ENCODE data around the gene MOB3A. TPM values are rescaled to one million over a fixed set of nuclear protein-coding genes. Genes with fewer than 3 reads are reported as not detected.

The MOB3A gene
- total and polyA plus RNA-seq, 2 donors (not counting 1 experiment from before 2014, with no cell fraction given), result 17.2 to 34.8 TPM

GRCh38 chr19:2122251-2122650 lies 26.1 kb upstream of the MOB3A start:
- no peaks in the 10 kb centered on the region for H3K79me2 ChIP-seq (ENCODE audit: control insufficient read depth, insufficient read depth, low read length)
- no peaks in the 10 kb centered on the region for H3K4me1 ChIP-seq (ENCODE audit: control insufficient read depth, extremely low read depth, insufficient read depth, low read length)
- no peak overlapping the region for H3K9ac ChIP-seq (ENCODE audit: insufficient read depth, low read length)
- TF ChIP-seq CTCF (conservative IDR thresholded peaks at IDR 0.05 in 1 of 2, IDR thresholded peaks at IDR 0.05 in 1 of 2; ENCODE audit: low read depth in 1 of 2, low read length in 2 of 2) (no peak), EZH2 (IDR thresholded peaks at IDR 0.05; ENCODE audit: low read length, missing control alignments) (no peak)
- H3K36me3 ChIP-seq (ENCODE audit: control insufficient read depth, insufficient read depth, low read length), result peaks cover 54% of the 10 kb centered on the region
- no peaks in the 10 kb centered on the region for H3K9me3 ChIP-seq (ENCODE audit: control insufficient read depth, insufficient read depth, low read depth, low read length)
- H3K4me2 ChIP-seq (ENCODE audit: extremely low read depth, insufficient read depth, low read length), result no peak overlapping the region
- H3K27ac ChIP-seq (ENCODE audit: insufficient read depth, low read length), result no peak overlapping the region
- DNase-seq (ENCODE audit: low read depth in 2 of 2), result no peak
- no peaks in the 10 kb centered on the region for H3K27me3 ChIP-seq (ENCODE audit: control insufficient read depth, insufficient read depth, low read length)
- H3K4me3 ChIP-seq (replicated peaks in 1 of 4; ENCODE audit: control extremely low read depth in 1 of 4, insufficient read depth in 1 of 4, low read depth in 3 of 4, low read length in 4 of 4), result no peak overlapping the region
- H4K20me1 ChIP-seq (ENCODE audit: control insufficient read depth, extremely low read depth, insufficient read depth, low read length), result no peaks in the 10 kb centered on the region
- no peak overlapping the region for H2AFZ ChIP-seq (ENCODE audit: low read length)

GRCh38 chr19:2121416-2122051 lies 25.4 kb upstream of the MOB3A start:
- Histone ChIP-seq H2AFZ (ENCODE audit: low read length) (no peak overlapping the region), H3K9ac (ENCODE audit: insufficient read depth, low read length) (no peak overlapping the region), H3K4me2 (ENCODE audit: extremely low read depth, insufficient read depth, low read length) (no peak overlapping the region), H3K4me1 (ENCODE audit: control insufficient read depth, extremely low read depth, insufficient read depth, low read length) (no peaks in the 10 kb centered on the region), H3K36me3 (ENCODE audit: control insufficient read depth, insufficient read depth, low read length) (peaks cover 53% of the 10 kb centered on the region), H3K27ac (ENCODE audit: insufficient read depth, low read length) (no peak overlapping the region), H4K20me1 (ENCODE audit: control insufficient read depth, extremely low read depth, insufficient read depth, low read length) (no peaks in the 10 kb centered on the region), H3K4me3 (replicated peaks in 1 of 4; ENCODE audit: control extremely low read depth in 1 of 4, insufficient read depth in 1 of 4, low read depth in 3 of 4, low read length in 4 of 4) (no peak overlapping the region), H3K27me3 (ENCODE audit: control insufficient read depth, insufficient read depth, low read length) (no peaks in the 10 kb centered on the region), H3K79me2 (ENCODE audit: control insufficient read depth, insufficient read depth, low read length) (no peaks in the 10 kb centered on the region), H3K9me3 (ENCODE audit: control insufficient read depth, insufficient read depth, low read depth, low read length) (no peaks in the 10 kb centered on the region)
- DNase-seq (ENCODE audit: low read depth in 2 of 2), result no peak
- no peak for TF ChIP-seq CTCF (conservative IDR thresholded peaks at IDR 0.05 in 1 of 2, IDR thresholded peaks at IDR 0.05 in 1 of 2; ENCODE audit: low read depth in 1 of 2, low read length in 2 of 2)
- TF ChIP-seq EZH2 (IDR thresholded peaks at IDR 0.05; ENCODE audit: low read length, missing control alignments), result no peak

DNA sequence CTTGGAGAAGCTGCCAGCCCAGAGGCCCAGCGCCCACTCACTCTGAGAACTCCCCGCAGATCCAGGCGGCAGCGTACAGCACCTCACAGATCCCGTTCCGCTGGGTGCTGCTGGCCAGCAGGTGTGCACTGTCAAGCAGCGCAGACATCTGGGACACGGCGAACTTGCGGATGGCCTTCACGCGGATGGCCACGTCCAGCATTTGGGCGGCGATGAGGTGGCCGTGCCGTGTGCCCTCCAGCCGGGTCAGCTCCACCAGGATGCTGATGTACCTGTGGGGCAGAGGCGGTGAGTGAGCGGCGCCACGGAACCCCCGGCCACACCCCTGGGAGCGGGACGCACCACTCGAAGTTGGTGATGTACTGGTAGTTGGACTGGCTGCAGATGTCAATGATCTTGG lies 24.7 kb upstream of the MOB3A start:
- Histone ChIP-seq H3K4me2 (ENCODE audit: extremely low read depth, insufficient read depth, low read length) (no peak overlapping the region), H3K27ac (ENCODE audit: insufficient read depth, low read length) (no peak overlapping the region), H3K36me3 (ENCODE audit: control insufficient read depth, insufficient read depth, low read length) (peaks cover 54% of the 10 kb centered on the region), H3K4me1 (ENCODE audit: control insufficient read depth, extremely low read depth, insufficient read depth, low read length) (no peaks in the 10 kb centered on the region), H3K27me3 (ENCODE audit: control insufficient read depth, insufficient read depth, low read length) (no peaks in the 10 kb centered on the region), H3K9me3 (ENCODE audit: control insufficient read depth, insufficient read depth, low read depth, low read length) (no peaks in the 10 kb centered on the region), H2AFZ (ENCODE audit: low read length) (no peak overlapping the region), H3K4me3 (replicated peaks in 1 of 4; ENCODE audit: control extremely low read depth in 1 of 4, insufficient read depth in 1 of 4, low read depth in 3 of 4, low read length in 4 of 4) (no peak overlapping the region), H3K79me2 (ENCODE audit: control insufficient read depth, insufficient read depth, low read length) (no peaks in the 10 kb centered on the region), H3K9ac (ENCODE audit: insufficient read depth, low read length) (no peak overlapping the region), H4K20me1 (ENCODE audit: control insufficient read depth, extremely low read depth, insufficient read depth, low read length) (no peaks in the 10 kb centered on the region)
- TF ChIP-seq EZH2 (IDR thresholded peaks at IDR 0.05; ENCODE audit: low read length, missing control alignments) (no peak), CTCF (conservative IDR thresholded peaks at IDR 0.05 in 1 of 2, IDR thresholded peaks at IDR 0.05 in 1 of 2; ENCODE audit: low read depth in 1 of 2, low read length in 2 of 2) (no peak)
- DNase-seq (ENCODE audit: low read depth in 2 of 2), result no peak
